Stimulated activated CD4-positive, alpha-beta T cell treated with anti-CD3 and anti-CD28 coated beads, Interleukin-2, amount 100 ng/mL, for 4 hours (primary cell): ENCODE results near the gene ARID5B.
A peak's percentile ranks its signal among the peaks of the same experiment; 100 is the strongest.

Experiments
- DNase-seq: peaks from one replicate; pipeline ENCODE4 v3.0.0-alpha.2; 2020; ENCODE audit warnings: low read depth

The ARID5B gene

GRCh38 chr10:61991166-61991565, 89.7 kb downstream of the ARID5B start:
- no peak for DNase-seq

- no peak for DNase-seq
Observed at GRCh38 chr10:61992059-61992460, 90.6 kb downstream of the ARID5B start.

DNA sequence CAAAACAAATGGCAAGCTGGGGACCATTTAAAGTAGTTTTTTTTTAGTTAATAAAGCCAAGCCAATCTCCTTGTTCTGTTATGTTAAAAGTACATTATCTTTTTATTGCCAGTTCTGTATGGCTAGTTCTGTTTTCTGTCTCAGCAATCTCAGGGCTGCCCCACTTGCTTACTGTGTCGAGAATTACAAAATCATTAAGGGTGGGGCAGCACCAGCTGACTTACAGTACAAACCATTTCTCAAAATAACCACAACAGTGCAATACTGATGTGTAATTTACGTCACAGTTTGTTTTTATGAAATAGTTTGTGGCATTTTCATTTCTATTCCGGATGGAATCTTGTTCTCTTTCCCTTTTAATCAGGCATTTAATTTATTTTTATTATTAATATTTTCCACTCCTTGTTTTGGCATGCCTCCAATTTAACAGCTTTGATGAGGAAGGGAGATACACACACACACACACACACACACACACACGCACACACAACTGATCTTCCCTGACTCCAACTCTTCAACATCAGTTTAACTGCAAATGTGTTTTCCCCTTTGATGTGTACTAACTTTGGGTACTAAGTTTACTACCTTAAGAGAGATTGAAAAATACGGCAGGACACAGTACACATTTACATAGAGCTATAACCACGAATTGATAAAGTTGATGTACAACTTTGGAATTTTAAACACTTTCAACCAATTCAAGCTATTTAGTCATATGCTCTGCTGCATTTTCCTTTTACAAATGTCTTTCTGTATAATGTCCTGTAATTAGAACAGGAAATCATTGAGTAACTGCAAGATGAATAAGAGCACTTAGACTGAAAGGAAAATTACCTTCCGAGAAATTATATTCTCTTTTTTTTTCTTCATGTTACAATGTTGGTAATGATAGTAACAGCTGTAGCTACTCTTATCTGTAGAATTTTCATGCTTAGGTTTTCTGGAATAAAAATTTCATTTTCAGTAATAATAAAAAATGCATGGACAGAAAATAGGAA, 91.5 kb downstream of the ARID5B start:
- DNase-seq: peak; percentile 49

GRCh38 chr10:61993711-61994401, 92.4 kb downstream of the ARID5B start:
- no peak for DNase-seq

DNA sequence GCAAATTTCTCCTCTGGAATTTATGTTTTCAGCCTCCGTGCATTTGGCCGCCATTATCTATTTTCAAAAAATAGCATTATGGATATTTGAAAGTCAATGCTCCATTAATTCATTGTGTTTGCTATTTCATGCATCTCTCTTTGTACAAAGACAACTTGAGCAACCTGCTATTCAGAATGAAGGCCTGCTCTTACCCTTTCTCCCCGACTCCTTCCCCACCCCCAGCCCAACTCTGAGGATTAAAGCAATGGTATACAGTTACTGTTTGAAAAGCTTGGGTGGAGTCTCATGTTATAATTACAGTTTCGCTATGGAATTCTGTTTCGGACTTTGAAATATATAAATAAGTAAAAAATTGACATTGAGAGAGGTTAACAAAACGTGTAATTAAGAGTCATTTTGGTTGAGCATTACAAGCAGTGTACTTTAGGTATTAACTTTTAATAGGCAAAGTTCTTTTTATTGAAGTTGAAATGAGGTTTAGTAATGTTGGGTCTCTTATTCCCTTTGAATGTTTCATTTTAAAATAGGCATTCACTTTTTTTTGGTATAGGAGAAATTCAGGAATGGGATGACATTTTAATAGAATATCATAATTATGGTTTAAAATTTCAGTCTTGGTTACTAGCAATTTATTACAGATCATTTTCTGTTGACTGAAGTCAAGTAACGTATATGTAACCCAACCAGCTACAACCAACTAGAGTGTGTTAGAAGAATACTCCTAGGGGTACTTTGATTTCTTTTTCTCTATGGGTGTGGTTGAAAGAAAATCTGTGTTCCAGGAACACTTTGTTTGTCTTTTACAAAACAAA, 93.1 kb downstream of the ARID5B start:
- no peak for DNase-seq

GRCh38 chr10:61995220-61995503, 93.7 kb downstream of the ARID5B start:
- DNase-seq: no peak

DNA sequence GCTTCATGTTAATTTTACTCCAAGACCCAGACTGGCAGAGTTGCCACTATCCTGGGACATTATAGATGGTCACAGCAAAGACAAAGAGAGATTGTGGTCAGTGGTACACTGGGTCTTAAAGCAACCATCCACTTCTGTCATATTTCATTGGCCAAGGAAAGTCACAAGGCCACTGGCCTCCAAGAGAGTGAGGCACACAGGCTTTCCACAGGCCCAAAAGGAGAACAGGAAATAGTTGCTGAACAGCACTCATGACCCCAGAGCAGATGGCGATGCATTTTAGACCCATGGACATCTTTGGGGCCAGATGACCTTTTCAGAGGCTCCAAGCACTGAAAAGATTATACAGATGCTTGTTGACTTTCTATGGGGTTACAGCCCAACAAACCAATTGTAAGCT, 97.4 kb downstream of the ARID5B start:
- DNase-seq: no peak

DNA sequence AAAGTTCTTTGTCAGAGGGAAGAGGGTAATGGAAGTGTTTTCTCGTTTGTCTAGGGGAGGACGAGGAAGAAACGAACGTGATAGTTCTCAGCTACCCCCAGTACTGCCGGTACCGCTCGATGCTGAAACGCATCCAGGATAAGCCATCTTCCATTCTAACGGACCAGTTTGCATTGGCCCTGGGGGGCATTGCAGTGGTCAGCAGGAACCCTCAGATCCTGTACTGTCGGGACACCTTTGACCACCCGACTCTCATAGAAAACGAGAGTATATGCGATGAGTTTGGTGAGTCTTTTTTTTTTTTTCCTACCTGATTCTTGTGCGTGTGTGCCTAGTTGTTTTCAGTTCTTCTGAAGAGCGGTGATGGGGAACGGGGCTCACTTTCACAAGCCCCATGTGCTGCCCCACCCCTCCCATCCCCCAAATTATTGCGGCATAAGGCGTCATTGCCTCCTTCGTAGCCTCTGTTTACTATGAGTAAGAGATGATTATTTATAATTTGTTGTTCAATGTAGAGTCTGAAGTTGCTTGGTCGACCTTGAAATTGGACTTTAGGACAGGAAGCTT, 98.6 kb downstream of the ARID5B start:
- DNase-seq: no peak

GRCh38 chr10:62000726-62001125, 99.2 kb downstream of the ARID5B start:
- no peak for DNase-seq

GRCh38 chr10:62001898-62002297, 100.4 kb downstream of the ARID5B start:
- no peak for DNase-seq

DNA sequence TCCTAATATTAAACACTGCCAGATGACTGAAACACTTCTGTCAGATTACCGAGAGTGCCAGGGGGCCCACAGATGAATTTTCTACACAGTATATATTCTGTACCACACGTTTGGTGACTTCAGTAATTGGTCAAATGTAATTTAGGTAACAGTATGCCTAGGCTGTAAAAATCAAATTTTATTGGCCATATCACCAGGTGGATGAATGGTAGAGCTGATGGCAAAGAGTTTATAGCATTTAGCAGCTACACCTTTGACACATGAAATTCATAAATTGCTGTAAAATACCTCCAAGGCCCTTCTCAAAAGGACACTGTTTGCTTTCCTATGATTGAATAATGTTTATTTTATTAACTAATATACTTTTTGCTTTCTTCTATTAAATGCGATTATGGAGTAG, 101.3 kb downstream of the ARID5B start:
- no peak for DNase-seq

- no peak for DNase-seq
Observed at GRCh38 chr10:62004042-62004441, 102.5 kb downstream of the ARID5B start.

GRCh38 chr10:62005281-62005680, 103.8 kb downstream of the ARID5B start:
- no peak for DNase-seq

GRCh38 chr10:62005687-62006086, 104.2 kb downstream of the ARID5B start:
- no peak for DNase-seq

DNA sequence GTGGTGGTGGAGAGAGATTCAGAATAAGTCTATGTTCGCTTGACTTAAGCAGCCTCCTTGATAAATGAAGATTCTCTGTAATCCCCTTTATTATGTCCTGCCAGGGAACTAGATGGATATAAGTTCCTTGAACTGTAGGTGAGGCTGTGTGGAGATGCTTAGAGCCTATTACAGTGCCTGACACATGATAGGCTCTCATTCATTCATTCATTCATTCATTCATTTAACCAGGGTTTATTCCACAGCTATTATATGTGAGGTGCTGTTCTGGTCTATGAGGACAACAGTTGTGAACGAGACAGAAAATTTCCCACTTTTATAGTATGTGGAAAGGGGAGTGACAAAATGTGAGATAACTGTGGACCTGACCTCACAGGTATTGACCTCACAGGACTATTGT, 105.6 kb downstream of the ARID5B start:
- no peak for DNase-seq

GRCh38 chr10:62008196-62008595, 106.7 kb downstream of the ARID5B start:
- DNase-seq: no peak

- no peak for DNase-seq
Observed at GRCh38 chr10:62008946-62009345, 107.4 kb downstream of the ARID5B start.

DNA sequence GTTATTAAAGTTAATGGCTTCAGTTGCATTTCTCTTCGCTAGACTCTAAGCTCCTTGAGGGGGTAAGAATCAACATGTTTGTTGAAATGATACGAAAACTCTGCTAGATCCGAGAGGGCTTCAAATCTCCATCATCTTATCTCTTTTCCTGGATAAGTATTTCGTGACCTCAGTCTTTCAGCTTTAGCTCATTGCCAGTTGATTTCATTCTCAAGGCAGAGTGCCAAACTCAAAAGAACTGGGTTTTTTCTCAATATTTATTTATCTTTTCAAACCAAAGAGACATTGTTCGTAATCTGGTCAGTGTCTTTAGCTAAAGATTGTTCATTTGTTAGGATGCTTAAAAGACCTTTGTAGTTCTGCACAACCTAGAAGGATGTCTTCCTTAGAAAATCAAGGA, 108.9 kb downstream of the ARID5B start:
- no peak for DNase-seq

DNA sequence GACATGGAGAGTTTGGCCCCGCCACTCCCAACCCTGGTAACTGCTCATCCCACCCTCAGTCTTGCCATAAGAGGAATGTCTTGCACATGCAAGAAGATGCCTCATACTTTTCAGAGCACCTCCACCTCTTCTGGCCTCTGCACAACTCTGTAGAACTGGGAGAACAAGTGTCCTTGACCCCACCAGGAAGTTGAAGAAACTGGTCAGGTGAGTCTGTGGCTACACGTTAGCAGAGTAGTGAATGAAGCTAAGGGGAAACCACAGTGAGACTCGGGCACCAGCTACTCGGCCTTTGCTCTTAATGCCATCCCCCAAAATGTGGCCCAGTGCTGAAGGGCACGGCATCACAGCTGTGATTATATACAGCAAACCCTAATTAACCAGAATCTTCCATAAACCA, 110.1 kb downstream of the ARID5B start:
- DNase-seq: no peak

GRCh38 chr10:62012318-62012717, 110.8 kb downstream of the ARID5B start:
- DNase-seq: no peak

GRCh38 chr10:62014510-62014909, 113.0 kb downstream of the ARID5B start:
- no peak for DNase-seq

DNA sequence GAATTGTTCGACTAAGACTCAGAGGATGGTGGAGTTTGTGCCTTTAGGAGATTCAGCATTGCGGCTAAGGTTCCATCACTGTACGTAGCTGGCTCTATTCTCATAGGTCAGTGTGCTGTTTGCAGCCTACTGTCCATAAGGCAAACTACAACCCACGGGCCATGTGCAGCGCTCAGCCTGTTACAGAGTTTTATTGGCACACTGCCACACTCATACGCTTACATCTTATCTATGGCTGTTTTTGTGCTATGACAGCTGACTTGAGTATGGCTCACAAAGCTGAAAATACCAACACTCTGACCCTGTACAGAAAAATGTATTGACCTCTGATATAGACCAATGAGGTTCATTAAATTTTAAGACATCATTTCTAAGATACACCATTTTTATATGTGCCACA, 114.5 kb downstream of the ARID5B start:
- DNase-seq: no peak
